H9 (cell line): Measurements from ENCODE around the gene SLC25A25. TPM values are rescaled to one million over a fixed set of nuclear protein-coding genes. Genes with fewer than 3 reads are reported as not detected.

Source experiments
- DNase-seq: peaks from one replicate; pipeline ENCODE4 v3.0.0-alpha.2; 2017
- H2AFZ ChIP-seq: one replicate; pipeline ENCODE4 v1.6.1; 2013; ENCODE audit warnings: mild to moderate bottlenecking, low read length, control low read depth, moderate library complexity
- H2AK5ac ChIP-seq: 2 replicates; pipeline ENCODE4 v1.6.1; 2013; ENCODE audit warnings: low read length, control low read depth, mixed read lengths; ENCODE audit not compliant: insufficient read length
- H2BK120ac ChIP-seq: one replicate; pipeline ENCODE4 v1.6.1; 2013; ENCODE audit warnings: low read depth, mild to moderate bottlenecking, low read length, control low read depth, inconsistent platforms; ENCODE audit not compliant: poor library complexity, severe bottlenecking
- H2BK12ac ChIP-seq: 2 replicates; pipeline ENCODE4 v1.6.1; 2013; ENCODE audit warnings: low read length, control low read depth, mixed read lengths, low read depth; ENCODE audit not compliant: insufficient read length
- H2BK15ac ChIP-seq: 2 replicates; pipeline ENCODE4 v1.6.1; 2013; ENCODE audit warnings: low read depth, low read length, control low read depth
- H2BK20ac ChIP-seq: one replicate; pipeline ENCODE4 v1.6.1; 2013; ENCODE audit warnings: low read depth, mild to moderate bottlenecking, low read length, control low read depth, inconsistent platforms; ENCODE audit not compliant: poor library complexity, severe bottlenecking
- H2BK5ac ChIP-seq: 2 replicates; pipeline ENCODE4 v1.6.1; 2013; ENCODE audit warnings: low read length, control low read depth, mixed read lengths; ENCODE audit not compliant: insufficient read length
- H3K14ac ChIP-seq: 2 replicates; pipeline ENCODE4 v1.6.1; 2013; ENCODE audit warnings: low read length, control low read depth; ENCODE audit not compliant: insufficient read depth
- H3K18ac ChIP-seq: 2 replicates; pipeline ENCODE4 v1.6.1; 2013; ENCODE audit warnings: low read depth, mild to moderate bottlenecking, mixed read lengths, low read length, control low read depth; ENCODE audit not compliant: insufficient read length
- H3K23ac ChIP-seq: 2 replicates; pipeline ENCODE4 v1.6.1; 2013; ENCODE audit warnings: low read length, control low read depth, mixed read lengths, low read depth; ENCODE audit not compliant: insufficient read length
- H3K23me2 ChIP-seq: 2 replicates; pipeline ENCODE4 v1.6.1; 2013; ENCODE audit warnings: low read depth, mild to moderate bottlenecking, mixed read lengths, low read length, control low read depth; ENCODE audit not compliant: insufficient read length, poor library complexity, severe bottlenecking
- H3K27ac ChIP-seq: 2 replicates; pipeline ENCODE4 v1.5.1; 2013; ENCODE audit warnings: low read length, control low read depth, mixed read lengths, low read depth; ENCODE audit not compliant: insufficient read length
- H3K27me3 ChIP-seq: 2 replicates; pipeline ENCODE4 v1.6.1; 2013; ENCODE audit warnings: low read length, control low read depth, inconsistent platforms; ENCODE audit not compliant: insufficient read depth
- H3K4ac ChIP-seq: 2 replicates; pipeline ENCODE4 v1.6.1; 2013; ENCODE audit warnings: low read depth, mild to moderate bottlenecking, control low read depth, inconsistent platforms, low read length, moderate library complexity
- H3K4me1 ChIP-seq: 2 replicates; pipeline ENCODE4 v1.6.1; 2013; ENCODE audit warnings: low read length, control low read depth, inconsistent platforms; ENCODE audit not compliant: insufficient read depth
- H3K4me2 ChIP-seq: 2 replicates; pipeline ENCODE4 v1.6.1; 2013; ENCODE audit warnings: low read length, control low read depth, mixed read lengths; ENCODE audit not compliant: insufficient read length, insufficient read depth
- H3K56ac ChIP-seq: 2 replicates; pipeline ENCODE4 v1.6.1; 2013; ENCODE audit warnings: low read depth, mild to moderate bottlenecking, mixed read lengths, low read length, control low read depth; ENCODE audit not compliant: insufficient read length
- H3K79me1 ChIP-seq: 2 replicates; pipeline ENCODE4 v1.6.1; 2013; ENCODE audit warnings: low read depth, mild to moderate bottlenecking, moderate library complexity, low read length, control low read depth, inconsistent platforms; ENCODE audit not compliant: insufficient read depth, poor library complexity, severe bottlenecking
- H3K79me2 ChIP-seq: 2 replicates; pipeline ENCODE4 v1.6.1; 2013; ENCODE audit warnings: low read length, control low read depth, inconsistent platforms; ENCODE audit not compliant: insufficient read depth
- H3K9ac ChIP-seq: 2 replicates; pipeline ENCODE4 v1.6.1; 2013; ENCODE audit warnings: low read length, control low read depth, mixed read lengths; ENCODE audit not compliant: insufficient read length; ENCODE audit errors: extremely low read depth
- H3K9me3 ChIP-seq: one replicate; pipeline ENCODE4 v1.6.1; 2013; ENCODE audit warnings: low read depth, low read length, inconsistent platforms; ENCODE audit not compliant: control insufficient read depth
- H3T11ph ChIP-seq: one replicate; pipeline ENCODE4 v1.6.1; 2013; ENCODE audit warnings: mild to moderate bottlenecking, low read length, control low read depth, inconsistent platforms
- H4K20me1 ChIP-seq: one replicate; pipeline ENCODE4 v1.6.1; 2013; ENCODE audit not compliant: control insufficient read depth, insufficient read length, insufficient read depth
- H4K5ac ChIP-seq: 2 replicates; pipeline ENCODE4 v1.6.1; 2013; ENCODE audit warnings: low read depth, mild to moderate bottlenecking, mixed read lengths, low read length, control low read depth; ENCODE audit not compliant: insufficient read length
- H4K8ac ChIP-seq: replicated peaks from 2 replicates; pipeline ENCODE4 v1.6.1; 2013; ENCODE audit warnings: low read length, control low read depth, mixed read lengths, low read depth; ENCODE audit not compliant: insufficient read length
- H4K91ac ChIP-seq: 2 replicates; pipeline ENCODE4 v1.6.1; 2013; ENCODE audit warnings: low read depth, mild to moderate bottlenecking, moderate library complexity, mixed read lengths, low read length, control low read depth; ENCODE audit not compliant: insufficient read length
- H3K27ac Mint-ChIP-seq, 3 experiments: 2 replicates in 2 of 3; 3 replicates in 1 of 3; pipeline ENCODE4 v1.8.0; 2020 to 2021; ENCODE audit warnings: mixed read lengths in 3 of 3, mild to moderate bottlenecking in 1 of 3, moderate library complexity in 1 of 3
- H3K27me3 Mint-ChIP-seq: 2 replicates; pipeline ENCODE4 v1.8.0; 2021; ENCODE audit warnings: low read depth, mild to moderate bottlenecking, moderate library complexity, mixed read lengths
- H3K36me3 Mint-ChIP-seq, 3 experiments: 2 replicates in 2 of 3; 3 replicates in 1 of 3; pipeline ENCODE4 v1.8.0; 2020 to 2021; ENCODE audit warnings: low read depth in 3 of 3, mixed read lengths in 3 of 3; ENCODE audit not compliant: insufficient read depth in 1 of 3
- H3K4me1 Mint-ChIP-seq, 2 experiments: 2 replicates each; pipeline ENCODE4 v1.8.0; 2020; ENCODE audit warnings: mixed read lengths in 2 of 2
- H3K4me3 Mint-ChIP-seq, 2 experiments: 2 replicates in 1 of 2; 3 replicates in 1 of 2; pipeline ENCODE4 v1.8.0; 2020 to 2021; ENCODE audit warnings: mild to moderate bottlenecking in 2 of 2, mixed read lengths in 2 of 2, moderate library complexity in 1 of 2
- H3K9me3 Mint-ChIP-seq, 2 experiments: 2 replicates in 1 of 2; 3 replicates in 1 of 2; pipeline ENCODE4 v1.8.0; 2020; ENCODE audit warnings: mild to moderate bottlenecking in 2 of 2, mixed read lengths in 2 of 2, moderate library complexity in 1 of 2
- CTCF ChIP-seq: fragments of 200-600 bp; sonication (generic); conservative IDR thresholded peaks from 3 replicates; pipeline ENCODE4 v1.8.0; 2021; ENCODE audit warnings: antibody characterized with exemption, mild to moderate bottlenecking
- WGBS: extraction: QIAGEN DNeasy Blood & Tissue Kit; methylation state at CpG from one replicate; pipeline ENCODE4 v1.1.7; 2013; ENCODE audit warnings: missing lambda C conversion rate, low lambda C conversion rate, mixed read lengths; ENCODE audit not compliant: insufficient read length; ENCODE audit errors: extremely low coverage; 5-methylcytosine and 5-hydroxymethylcytosine counted together
- total RNA-seq: library from RNA; stranded (reverse); gene quantifications from 2 replicates; pipeline ENCODE4 v1.2.1, GENCODE V29; 2021

The SLC25A25 gene
- total RNA-seq, 1 experiment from 2014 or later = 16.9 TPM

DNA sequence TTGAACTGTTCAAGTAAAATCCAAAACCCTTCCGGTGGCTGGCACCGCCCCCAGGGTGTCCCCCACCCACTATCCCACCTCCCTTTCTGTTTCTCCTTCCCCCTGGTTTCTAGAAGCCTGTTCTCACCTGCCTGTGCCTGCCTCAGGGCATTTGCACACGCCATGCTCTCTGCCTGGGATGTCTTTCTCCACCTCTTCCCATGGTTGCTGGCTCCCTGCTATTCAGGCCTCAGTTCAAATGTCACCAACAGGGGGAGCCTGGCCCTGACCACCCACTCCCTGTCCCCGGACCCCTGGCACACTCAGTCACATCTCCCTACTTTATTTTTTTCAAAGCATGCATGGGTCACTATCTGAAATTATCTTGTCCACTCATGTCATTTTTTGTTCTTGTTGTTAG, 47.3 kb upstream of the SLC25A25 start:
- Histone ChIP-seq H4K5ac (no peak overlapping the region), H3K79me1 (no peaks in the 10 kb centered on the region), H2BK20ac (no peak overlapping the region), H2AK5ac (no peak overlapping the region), H3K9me3 (no peaks in the 10 kb centered on the region), H3K9ac (no peak overlapping the region), H3K27ac (no peak overlapping the region), H3K4me2 (no peak overlapping the region), H3K18ac (no peak overlapping the region), H4K20me1 (no peaks in the 10 kb centered on the region), H2BK5ac (no peak overlapping the region), H3K4me1 (no peaks in the 10 kb centered on the region), H4K91ac (no peak overlapping the region), H3K56ac (no peak overlapping the region), H3K4ac (no peak overlapping the region), H3K23ac (no peak overlapping the region), H2BK12ac (no peak overlapping the region), H2BK15ac (no peak overlapping the region), H3K27me3 (no peaks in the 10 kb centered on the region), H3K79me2 (no peaks in the 10 kb centered on the region), H2AFZ (no peak overlapping the region), H2BK120ac (no peak overlapping the region), H3T11ph (no peak overlapping the region), H3K14ac (no peak overlapping the region), H4K8ac (no peak overlapping the region), H3K23me2 (peaks cover 3% of the 10 kb centered on the region)
- Mint-ChIP-seq H3K36me3 (no peaks in the 10 kb centered on the region), H3K27me3 (peaks cover 3% of the 10 kb centered on the region), H3K27ac (no peak overlapping the region; a peak in 1 of 7 replicates), H3K9me3 (no peaks in the 10 kb centered on the region), H3K4me3 (no peak overlapping the region), H3K4me1 (no peaks in the 10 kb centered on the region)
- WGBS = no CpG with 5 or more reads among the region's 4 CpGs
- DNase-seq = peak; percentile 52
- TF ChIP-seq CTCF = peak; percentile 56
